GM10266 (cell line): ENCODE measurements around the gene DCTN4.
A peak's percentile ranks its signal among the peaks of the same experiment; 100 is the strongest.

Experiments used
- DNase-seq: peaks from one replicate; pipeline ENCODE4 v3.0.0; 2012; ENCODE audit errors: extremely low spot score
- CTCF ChIP-seq: IDR thresholded peaks from 2 replicates; pipeline ENCODE4 v1.5.1; 2012; ENCODE audit warnings: mild to moderate bottlenecking, low read depth; ENCODE audit not compliant: control insufficient read depth, insufficient read depth; ENCODE audit errors: missing control alignments

Gene DCTN4

GRCh38 chr5:150782850-150783249 is 24.0 kb upstream of the DCTN4 start:
- DNase-seq: no peak
- no peak for TF ChIP-seq CTCF

GRCh38 chr5:150781706-150782614 is 23.1 kb upstream of the DCTN4 start:
- no peak for DNase-seq
- TF ChIP-seq CTCF: no peak

GRCh38 chr5:150780816-150781221 is 22.0 kb upstream of the DCTN4 start:
- TF ChIP-seq CTCF: no peak
- no peak for DNase-seq

GRCh38 chr5:150780187-150780692 is 21.4 kb upstream of the DCTN4 start:
- no peak for TF ChIP-seq CTCF
- DNase-seq: peak; percentile 72

DNA sequence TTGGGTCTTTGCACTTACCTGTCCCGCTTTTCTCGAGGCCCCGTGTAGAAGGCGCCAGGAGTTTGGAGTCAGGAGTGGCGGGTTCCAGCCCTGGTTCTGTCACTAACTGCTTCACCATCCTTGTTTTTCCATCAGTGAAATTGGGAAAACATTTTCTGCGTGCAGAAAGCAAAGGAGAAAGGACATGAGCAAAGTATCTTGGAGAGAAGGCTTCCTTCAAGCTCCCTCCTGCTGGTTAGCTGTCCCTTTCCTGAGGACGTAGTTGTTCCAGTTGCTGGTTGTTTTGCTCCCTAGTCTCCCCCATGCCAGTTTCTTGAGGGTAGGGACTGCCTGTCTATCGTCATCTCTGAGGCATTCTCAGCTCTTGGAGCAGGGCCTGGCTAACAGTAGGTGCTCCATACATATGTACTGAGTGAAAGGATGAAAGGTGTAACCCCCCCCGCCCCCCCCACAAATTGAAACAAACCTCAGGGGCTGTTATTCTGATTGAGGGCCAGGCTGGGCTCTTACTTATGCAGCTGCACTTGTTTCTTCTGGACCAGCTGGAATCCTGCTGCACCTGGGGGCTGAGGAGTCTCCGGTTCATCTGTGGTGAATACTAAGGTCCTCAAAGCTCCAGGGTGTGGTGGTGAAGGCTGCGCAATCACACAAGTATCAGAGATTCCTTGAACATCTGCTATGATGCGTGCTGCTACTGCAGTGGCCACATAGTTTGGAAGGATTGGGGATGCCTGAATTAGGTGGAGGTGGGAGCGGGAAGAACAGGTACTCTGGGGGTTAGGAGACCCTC is 20.8 kb upstream of the DCTN4 start:
- DNase-seq: no peak
- no peak for TF ChIP-seq CTCF

- peak; percentile 47 for DNase-seq
- peak; percentile 72 for TF ChIP-seq CTCF
Observed at GRCh38 chr5:150778517-150779396, 19.9 kb upstream of the DCTN4 start, which contains the start of gene SMIM3. SMIM3 (plus strand) TSS chr5:150778757; CDS start chr5:150795441, 16,684 bp downstream.
